Esophagus (tissue), 2 donors: Measurements from ENCODE around the gene SLC22A23. TPM values are rescaled to one million over a fixed set of nuclear protein-coding genes. Genes with fewer than 3 reads are reported as not detected.

Experiments used
- H3K27ac ChIP-seq, 2 donors: one replicate each; pipeline ENCODE4 v1.5.1; 2013; ENCODE audit warnings: low read depth in 2 of 2, mild to moderate bottlenecking in 2 of 2, inconsistent platforms in 1 of 2, low read length in 1 of 2, moderate library complexity in 1 of 2
- H3K27me3 ChIP-seq, 2 donors: one replicate each; pipeline ENCODE4 v1.6.1; 2013; ENCODE audit warnings: low read length in 2 of 2, control low read depth in 1 of 2, mild to moderate bottlenecking in 1 of 2; ENCODE audit not compliant: insufficient read depth in 2 of 2, control insufficient read depth in 1 of 2
- H3K36me3 ChIP-seq, 2 donors: one replicate each; pipeline ENCODE4 v1.6.1; 2013; ENCODE audit warnings: low read length in 1 of 2; ENCODE audit not compliant: control insufficient read depth in 2 of 2, insufficient read depth in 2 of 2
- H3K4me1 ChIP-seq, 2 donors: one replicate each; pipeline ENCODE4 v1.6.1; 2013; ENCODE audit warnings: low read length in 1 of 2; ENCODE audit not compliant: control insufficient read depth in 2 of 2, insufficient read depth in 2 of 2
- H3K4me3 ChIP-seq, 2 donors: one replicate each; pipeline ENCODE4 v1.5.1; 2013; ENCODE audit warnings: low read length in 2 of 2, mild to moderate bottlenecking in 2 of 2, low read depth in 1 of 2, moderate library complexity in 1 of 2
- H3K9me3 ChIP-seq, 2 donors: one replicate each; pipeline ENCODE4 v1.6.1; 2013; ENCODE audit warnings: mild to moderate bottlenecking in 2 of 2, low read depth in 1 of 2, low read length in 1 of 2, moderate library complexity in 1 of 2; ENCODE audit not compliant: control insufficient read depth in 2 of 2, insufficient read depth in 1 of 2
- WGBS, 2 donors: extraction: QIAGEN DNeasy Blood & Tissue Kit; methylation state at CpG; one replicate each; pipeline ENCODE4 v1.1.7; 2013; 5-methylcytosine and 5-hydroxymethylcytosine counted together
- polyA plus RNA-seq, 2 donors: library from polyadenylated mRNA; stranded (reverse); fragments of 200-250 nt; gene quantifications; one replicate each; pipeline ENCODE4 v1.2.3, GENCODE V29; 2013
- donor health status: healthy with polysubstance abuse.
- donor health status: Bipolar disorder and iron deficiency.

The SLC22A23 gene
- polyA plus RNA-seq, 2 donors = 12.5 to 15.4 TPM

DNA sequence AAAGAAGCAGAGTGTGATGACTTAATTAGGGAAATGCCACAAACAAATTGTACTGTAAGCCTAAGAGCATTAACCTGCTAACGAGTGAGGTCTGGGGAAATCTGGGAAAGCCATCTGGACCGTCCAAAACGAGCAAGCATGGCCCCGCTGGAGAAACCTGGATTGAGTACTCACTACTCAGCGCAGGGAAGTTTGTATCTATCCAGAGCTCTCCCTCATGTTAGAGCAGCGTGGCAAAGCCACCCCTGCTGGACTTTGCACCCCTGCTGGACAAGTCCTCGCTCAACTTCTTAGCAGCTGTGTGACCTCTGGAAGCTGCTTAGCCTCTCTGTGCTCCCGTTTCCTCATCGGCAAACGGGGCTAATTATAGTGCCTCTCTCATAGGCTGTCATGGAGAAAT is 160.8 kb downstream of the SLC22A23 start:
- Histone ChIP-seq H3K27me3 (no peaks in the 10 kb centered on the region), H3K4me3 (no peak overlapping the region), H3K4me1 (no peaks in the 10 kb centered on the region), H3K27ac (no peak overlapping the region), H3K36me3 (peaks cover 0 to 30% of the 10 kb centered on the region in 2 donors), H3K9me3 (no peaks in the 10 kb centered on the region)
- 71 to 81% methylated on average over 10 of the region's 10 CpGs for WGBS, 2 donors

DNA sequence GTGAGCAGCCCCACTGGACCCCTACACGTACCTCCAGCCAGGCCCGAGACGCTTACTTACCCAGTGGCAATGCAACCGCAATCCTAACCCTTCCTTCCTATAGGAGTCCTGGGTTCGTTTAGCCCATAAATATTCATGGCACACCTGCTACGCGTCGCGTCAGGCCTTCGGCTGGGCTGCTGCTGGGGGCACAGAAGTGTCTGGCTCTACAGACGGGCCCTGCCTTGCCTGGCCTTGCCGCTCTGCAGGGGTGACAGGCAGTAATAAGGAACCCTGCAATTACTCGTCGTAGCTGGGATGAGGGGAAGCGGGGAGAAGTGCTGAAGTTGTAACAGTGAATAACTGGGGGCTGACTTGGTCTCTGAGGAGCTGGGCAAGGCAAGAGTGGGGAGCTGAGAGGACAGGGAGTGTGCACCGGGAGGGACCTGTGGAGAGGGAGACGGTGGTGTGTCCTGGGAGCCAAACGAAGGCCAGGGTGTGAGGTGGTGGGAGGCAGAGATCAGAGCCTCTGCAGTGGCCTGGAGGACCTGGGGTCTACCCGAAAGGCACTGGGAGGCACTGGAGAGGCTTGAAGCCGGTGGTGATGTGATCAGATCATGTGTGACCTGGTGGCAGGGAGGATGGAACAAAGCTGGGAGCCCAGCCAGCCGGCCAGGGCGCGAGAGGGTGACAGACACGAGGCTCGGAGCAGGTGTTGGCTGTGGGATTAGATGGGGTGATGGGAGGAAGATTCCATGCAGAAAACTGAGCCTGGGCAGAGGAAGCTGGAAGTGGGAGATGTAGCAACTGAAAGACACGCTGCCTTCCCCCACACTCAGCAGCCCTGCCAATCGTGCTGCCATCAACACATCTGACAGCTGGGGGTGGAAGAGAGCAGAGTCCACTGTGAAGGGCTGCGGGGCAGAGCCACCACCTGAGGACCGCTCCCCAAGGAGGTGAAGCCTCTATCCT is 161.7 kb downstream of the SLC22A23 start:
- Histone ChIP-seq H3K9me3 (no peaks in the 10 kb centered on the region), H3K4me3 (no peak overlapping the region), H3K36me3 (peaks cover 0 to 30% of the 10 kb centered on the region in 2 donors), H3K27ac (no peak overlapping the region), H3K4me1 (no peaks in the 10 kb centered on the region), H3K27me3 (no peaks in the 10 kb centered on the region)
- WGBS, 2 donors = 76 to 82% methylated on average over 29 of the region's 29 CpGs

DNA sequence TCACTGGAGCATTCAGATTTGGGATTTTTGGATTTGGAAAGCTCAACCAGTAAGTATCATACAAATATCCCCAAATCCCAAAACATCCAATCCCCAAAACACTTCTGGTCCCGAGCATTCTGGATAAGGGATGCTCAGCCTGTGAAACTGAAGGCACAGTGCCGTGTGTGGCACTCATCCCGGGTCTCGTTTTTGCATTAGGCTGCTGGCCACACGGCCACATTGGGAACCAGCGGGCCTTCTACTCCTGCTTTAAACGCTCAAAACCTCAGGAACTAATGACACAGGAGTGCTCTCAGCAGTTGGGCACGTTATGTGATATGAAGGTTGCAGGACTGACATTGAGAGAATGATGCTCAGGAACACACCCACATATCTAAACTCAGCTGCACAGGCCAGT is 162.5 kb downstream of the SLC22A23 start:
- H3K36me3 ChIP-seq = peaks cover 0 to 34% of the 10 kb centered on the region in 2 donors
- H3K9me3 ChIP-seq = no peaks in the 10 kb centered on the region
- no peaks in the 10 kb centered on the region for H3K27me3 ChIP-seq
- 82 to 87% methylated on average over 8 of the region's 8 CpGs for WGBS, 2 donors
- H3K4me1 ChIP-seq = no peaks in the 10 kb centered on the region
- H3K27ac ChIP-seq = no peak overlapping the region
- no peak overlapping the region for H3K4me3 ChIP-seq

DNA sequence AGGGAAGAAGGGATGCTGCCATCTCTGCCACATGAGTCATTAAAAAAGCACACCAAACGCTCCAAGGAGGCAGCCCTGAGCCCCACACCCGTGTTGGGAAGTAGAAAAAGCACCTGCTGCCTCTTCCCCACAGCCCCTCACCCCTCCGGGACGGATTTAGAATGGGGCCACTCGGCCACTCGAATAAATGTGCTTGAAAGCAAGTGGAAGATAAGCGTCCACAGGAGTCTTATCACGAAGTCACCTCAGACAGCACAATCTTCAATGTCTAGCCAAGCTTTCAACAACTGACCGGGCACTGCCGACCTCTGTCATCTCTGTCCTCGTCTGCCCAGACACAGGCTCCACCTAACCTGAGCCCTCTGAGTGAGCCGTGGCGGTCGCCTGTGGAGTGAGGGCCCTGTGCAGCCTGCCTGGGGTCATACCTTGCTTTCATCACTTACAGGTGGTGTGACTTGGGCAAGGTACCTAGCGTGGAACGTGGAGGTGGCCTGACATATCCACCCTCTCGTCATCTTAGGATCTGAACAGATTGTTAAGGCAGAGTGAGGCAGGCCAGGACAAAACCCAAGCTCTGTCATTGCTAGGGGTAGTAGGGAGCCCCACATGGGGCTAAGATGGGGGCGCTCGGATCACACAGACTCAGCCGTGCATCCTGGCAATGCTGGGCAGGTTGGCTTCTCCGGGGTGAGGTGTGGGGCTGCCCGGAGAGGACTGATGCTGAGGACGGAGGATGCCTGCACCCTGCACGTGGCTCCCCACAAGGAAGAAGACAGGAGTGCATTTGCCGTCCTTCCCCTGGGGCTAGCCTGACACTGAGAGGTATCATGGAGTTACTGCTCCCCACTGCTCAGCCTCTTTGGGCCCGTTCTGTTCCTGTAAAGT is 163.3 kb downstream of the SLC22A23 start:
- peaks cover 0 to 40% of the 10 kb centered on the region in 2 donors for H3K36me3 ChIP-seq
- no peaks in the 10 kb centered on the region for H3K27me3 ChIP-seq
- no peaks in the 10 kb centered on the region for H3K4me1 ChIP-seq
- no peak overlapping the region for H3K4me3 ChIP-seq
- 86 to 87% methylated on average over 25 to 26 of the region's 26 CpGs for WGBS, 2 donors
- H3K9me3 ChIP-seq = no peaks in the 10 kb centered on the region
- no peak overlapping the region for H3K27ac ChIP-seq

DNA sequence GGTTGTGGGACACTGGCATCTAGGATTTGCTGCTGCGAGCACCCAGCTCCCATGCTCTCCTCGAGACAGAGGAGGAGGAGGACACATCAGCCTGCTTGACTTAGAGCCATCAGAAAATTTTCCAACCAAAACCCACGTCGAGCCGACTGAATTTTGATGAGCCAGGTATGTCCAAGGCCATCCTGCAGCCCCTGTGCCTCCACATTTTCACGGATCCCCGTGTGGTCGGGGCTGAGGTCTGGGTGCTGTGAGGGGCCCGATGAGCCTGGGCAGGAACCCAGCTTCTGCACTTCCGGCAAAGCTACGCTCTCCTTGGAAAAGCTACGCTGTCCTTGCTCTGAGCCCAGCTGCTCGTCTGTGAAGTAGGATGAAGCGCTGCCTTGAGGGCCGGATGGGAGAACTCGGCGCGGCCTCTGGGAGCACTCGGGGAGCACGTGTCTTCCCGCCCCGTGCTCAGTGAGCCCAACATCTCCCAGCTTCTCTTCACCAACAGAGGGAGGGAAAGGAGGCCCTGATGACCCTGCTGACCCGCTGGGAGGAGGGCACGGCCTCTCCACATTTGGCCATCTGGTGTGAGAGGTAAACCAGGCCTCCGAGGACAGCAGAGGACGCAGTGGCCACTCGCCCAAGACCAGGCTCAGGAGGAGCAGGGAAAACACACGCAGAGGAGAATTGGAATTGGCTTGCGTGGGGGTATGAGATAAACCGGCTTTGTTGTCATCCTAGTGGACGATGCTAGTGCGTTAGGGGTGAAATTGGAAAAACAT is 164.2 kb downstream of the SLC22A23 start:
- H3K9me3 ChIP-seq = no peaks in the 10 kb centered on the region
- peaks cover 0 to 36% of the 10 kb centered on the region in 2 donors for H3K36me3 ChIP-seq
- H3K27ac ChIP-seq = no peak overlapping the region
- H3K27me3 ChIP-seq = no peaks in the 10 kb centered on the region
- 92% methylated on average over 32 of the region's 32 CpGs for WGBS, 2 donors
- H3K4me1 ChIP-seq = peaks cover 0 to 5% of the 10 kb centered on the region in 2 donors
- H3K4me3 ChIP-seq = no peak overlapping the region

DNA sequence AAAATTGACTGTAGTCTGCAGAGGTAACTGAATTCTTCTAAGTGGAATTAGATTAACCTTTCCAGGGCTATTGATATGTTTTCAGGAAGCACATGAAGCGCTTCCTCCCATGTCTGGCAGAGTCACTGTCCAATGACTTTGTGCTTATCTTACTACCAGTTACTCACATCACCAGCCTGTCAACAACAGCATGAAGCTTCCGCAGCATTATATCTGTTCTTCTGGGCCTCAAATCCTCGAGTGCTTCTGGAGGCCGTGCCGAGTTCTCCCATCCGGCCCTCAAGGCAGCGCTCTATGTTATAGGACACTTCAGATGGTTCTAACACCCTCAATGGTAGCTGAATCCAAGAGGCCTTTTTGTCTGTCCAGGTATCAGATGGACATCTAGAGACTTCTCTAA is 164.9 kb downstream of the SLC22A23 start:
- H3K27me3 ChIP-seq = no peaks in the 10 kb centered on the region
- peaks cover 0 to 36% of the 10 kb centered on the region in 2 donors for H3K36me3 ChIP-seq
- WGBS, 2 donors = 89% methylated on average over 7 of the region's 7 CpGs

DNA sequence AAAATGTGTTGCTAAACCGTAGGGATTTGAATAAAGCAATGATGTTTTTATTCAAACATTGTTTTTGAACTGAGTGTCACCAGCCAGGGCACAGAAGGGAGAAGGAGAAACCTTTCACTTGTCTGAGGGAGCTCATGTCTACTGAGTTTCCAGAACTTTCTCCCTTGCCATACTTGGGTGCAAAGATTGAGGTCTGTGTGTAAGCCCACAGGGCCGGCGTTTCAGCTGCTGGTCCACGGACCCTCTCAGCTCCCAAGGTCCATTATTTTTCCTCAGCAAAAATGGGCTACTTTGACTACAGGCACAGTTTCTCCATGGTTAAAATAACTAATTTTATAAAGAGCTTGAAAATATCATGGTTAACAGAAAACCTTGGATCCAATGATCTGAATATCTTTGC is 165.5 kb downstream of the SLC22A23 start:
- peaks cover 0 to 10% of the 10 kb centered on the region in 2 donors for H3K4me1 ChIP-seq
- no peaks in the 10 kb centered on the region for H3K9me3 ChIP-seq
- H3K4me3 ChIP-seq = no peak overlapping the region
- peaks cover 0 to 34% of the 10 kb centered on the region in 2 donors for H3K36me3 ChIP-seq
- no peak overlapping the region for H3K27ac ChIP-seq
- 88 to 89% methylated on average over 4 of the region's 4 CpGs for WGBS, 2 donors
- no peaks in the 10 kb centered on the region for H3K27me3 ChIP-seq

More for the DNA sequence above, 164.9 kb downstream of the SLC22A23 start:
- Histone ChIP-seq H3K9me3 (no peaks in the 10 kb centered on the region), H3K4me1 (peaks cover 0 to 6% of the 10 kb centered on the region in 2 donors), H3K4me3 (no peak overlapping the region), H3K27ac (no peak overlapping the region)

DNA sequence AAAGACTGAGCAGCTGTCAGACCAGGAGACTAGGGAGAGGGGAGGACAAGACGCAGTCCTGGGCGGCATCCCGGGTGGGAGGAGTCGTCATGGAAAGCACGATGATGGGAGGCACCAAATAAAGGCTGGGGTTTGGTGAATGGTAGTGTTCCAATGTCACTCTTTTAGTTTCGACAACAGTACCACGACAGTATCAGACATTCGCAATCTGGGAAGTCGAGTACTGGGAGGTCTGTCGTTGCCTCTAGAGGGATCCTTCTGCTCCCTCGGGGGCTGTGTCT is 166.0 kb downstream of the SLC22A23 start:
- Histone ChIP-seq H3K9me3 (no peaks in the 10 kb centered on the region), H3K4me1 (peaks cover 0 to 10% of the 10 kb centered on the region in 2 donors), H3K36me3 (peaks cover 0 to 34% of the 10 kb centered on the region in 2 donors), H3K27ac (no peak overlapping the region), H3K4me3 (no peak overlapping the region), H3K27me3 (no peaks in the 10 kb centered on the region)
- WGBS, 2 donors = 82 to 85% methylated on average over 11 of the region's 11 CpGs
